Measurements from ENCODE around the gene RGS6.

GRCh38 chr14:72013721-72014345 is 81.6 kb downstream of the RGS6 start:
- TF ChIP-seq CTCF (IDR thresholded peaks at IDR 0.05; ENCODE audit: low read depth, low read length, poor library complexity, severe bottlenecking) (no peak), EZH2phosphoT487 (IDR thresholded peaks at IDR 0.05; ENCODE audit: borderline replicate concordance, low read length) (no peak)

All from DOHH2 (cell line).